CD4-positive, CD25-positive, alpha-beta regulatory T cell (primary cell): Measurements from ENCODE around the gene KANK2. TPM values are rescaled to one million over a fixed set of nuclear protein-coding genes. Genes with fewer than 3 reads are reported as not detected.
A peak's percentile ranks its signal among the peaks of the same experiment; 100 is the strongest.
"Not testable (repeated sequence)": the region's sequence is repeated elsewhere in the genome, so short reads cannot be mapped to it uniquely, and the experiment has no call there.

Source experiments
- ATAC-seq, 2 donors: fragments of 150-1000 bp; cut with Tn5 transposase; one replicate each; pipeline ENCODE4 v1.10.0; 2021; ENCODE audit warnings: low read depth in 2 of 2, moderate number of reproducible peaks in 2 of 2, moderate library complexity in 1 of 2
- DNase-seq, 3 donors: peaks; one replicate each; pipeline versions ENCODE4 v3.0.0 to v3.0.0-alpha.2; 2012 to 2022; ENCODE audit warnings: mixed read lengths in 1 of 3
- H3K27ac ChIP-seq: one replicate; pipeline ENCODE4 v1.7.0; 2013; ENCODE audit warnings: mild to moderate bottlenecking, low read length; ENCODE audit not compliant: insufficient read depth, poor library complexity, severe bottlenecking
- H3K27me3 ChIP-seq: one replicate; pipeline ENCODE4 v1.7.0; 2013; ENCODE audit warnings: low read length; ENCODE audit not compliant: control insufficient read depth, insufficient read depth
- H3K36me3 ChIP-seq: one replicate; pipeline ENCODE4 v1.7.0; 2013; ENCODE audit warnings: mild to moderate bottlenecking, low read length, moderate library complexity; ENCODE audit not compliant: control insufficient read depth, insufficient read depth
- H3K4me1 ChIP-seq: 2 replicates; pipeline ENCODE4 v1.7.0; 2013; ENCODE audit warnings: mild to moderate bottlenecking, low read length; ENCODE audit not compliant: insufficient read depth, control insufficient read depth, poor library complexity, severe bottlenecking
- H3K4me3 ChIP-seq: one replicate; pipeline ENCODE4 v1.7.0; 2013; ENCODE audit warnings: low read depth, mild to moderate bottlenecking, low read length, moderate library complexity
- H3K9me3 ChIP-seq, 2 experiments: 1 replicate in 1 of 2; 2 replicates in 1 of 2; pipeline ENCODE4 v1.7.0; 2013; ENCODE audit warnings: low read length in 2 of 2, mild to moderate bottlenecking in 1 of 2, moderate library complexity in 1 of 2; ENCODE audit not compliant: control insufficient read depth in 2 of 2
- H3K27ac Mint-ChIP-seq, 3 donors: one replicate each; pipeline ENCODE4 v1.8.0; 2020 to 2022; ENCODE audit warnings: mild to moderate bottlenecking in 3 of 3, mixed read lengths in 3 of 3, moderate library complexity in 2 of 3
- H3K27me3 Mint-ChIP-seq: one replicate; pipeline ENCODE4 v1.8.0; 2022; ENCODE audit warnings: mild to moderate bottlenecking, mixed read lengths
- H3K36me3 Mint-ChIP-seq: one replicate; pipeline ENCODE4 v1.8.0; 2020; ENCODE audit warnings: mixed read lengths
- H3K4me1 Mint-ChIP-seq, 4 donors: one replicate each; pipeline ENCODE4 v1.8.0; 2020 to 2022; ENCODE audit warnings: mixed read lengths in 4 of 4, mild to moderate bottlenecking in 1 of 4
- H3K4me3 Mint-ChIP-seq, 4 donors: one replicate each; pipeline ENCODE4 v1.8.0; 2020 to 2022; ENCODE audit warnings: mild to moderate bottlenecking in 4 of 4, mixed read lengths in 4 of 4, moderate library complexity in 3 of 4
- H3K9me3 Mint-ChIP-seq, 7 donors: one replicate each; pipeline ENCODE4 v1.8.0; 2020 to 2022; ENCODE audit warnings: mixed read lengths in 7 of 7, mild to moderate bottlenecking in 3 of 7, moderate library complexity in 2 of 7
- polyA plus RNA-seq, 4 donors: library from polyadenylated mRNA; unstranded; fragments of 300-500 nt; fragmentation: Illumina TruSeq; gene quantifications; one replicate each; pipeline ENCODE4 v1.2.3, GENCODE V29; 2021
- total RNA-seq: library from RNA; stranded (reverse); gene quantifications from one replicate; pipeline ENCODE4 v1.2.3, GENCODE V29; 2022

The KANK2 gene
- total and polyA plus RNA-seq, 5 donors from 2014 or later: 0.16 to 0.74 (median 0.40) TPM; not detected in 1

GRCh38 chr19:11125994-11126685 lies 71.2 kb downstream of the KANK2 start:
- Mint-ChIP-seq H3K27ac (peak overlapping the region in 2 of 3 donors; percentile 52 to 54), H3K4me1 (peaks cover 0 to 9% (median 3%) of the 10 kb centered on the region in 4 donors), H3K9me3 (no peaks in the 10 kb centered on the region), H3K4me3 (no peak overlapping the region), H3K36me3 (peaks cover 12% of the 10 kb centered on the region), H3K27me3 (no peaks in the 10 kb centered on the region)
- Histone ChIP-seq H3K4me1 (peaks cover 4% of the 10 kb centered on the region), H3K27ac (no peak overlapping the region), H3K9me3 (no peaks in the 10 kb centered on the region), H3K27me3 (no peaks in the 10 kb centered on the region), H3K36me3 (peaks cover 40% of the 10 kb centered on the region), H3K4me3 (no peak overlapping the region)
- DNase-seq (peak; percentile 54 to 71 (median 65)), ATAC-seq (peak; percentile 63)

DNA sequence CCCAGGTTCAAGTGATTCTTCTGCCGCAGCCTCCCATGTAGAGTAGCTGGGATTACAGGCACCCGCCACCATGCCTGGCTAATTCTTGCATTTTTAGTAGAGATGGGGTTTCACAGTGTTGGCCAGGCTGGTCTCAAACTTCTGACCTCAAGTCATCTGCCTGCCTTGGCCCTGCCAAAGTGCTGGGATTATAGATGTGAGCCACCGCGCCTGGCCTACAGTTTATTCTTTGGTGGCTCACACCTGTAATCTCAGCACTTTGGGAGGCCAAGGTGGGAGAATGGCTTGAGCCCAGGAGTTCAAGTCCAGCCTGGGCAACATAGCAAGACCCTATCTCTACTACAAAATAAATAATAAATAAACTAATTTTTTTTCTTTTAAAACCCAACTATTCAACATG lies 73.2 kb downstream of the KANK2 start:
- H3K36me3 Mint-ChIP-seq: peaks cover 12% of the 10 kb centered on the region
- H3K9me3 Mint-ChIP-seq, H3K27me3 Mint-ChIP-seq, DNase-seq, H3K4me3 ChIP-seq, H3K27me3 ChIP-seq, H3K4me3 Mint-ChIP-seq, H3K27ac Mint-ChIP-seq, H3K4me1 Mint-ChIP-seq, H3K9me3 ChIP-seq, H3K4me1 ChIP-seq, H3K27ac ChIP-seq, ATAC-seq: not testable (repeated sequence)
- peaks cover 39% of the 10 kb centered on the region for H3K36me3 ChIP-seq

- ATAC-seq (no peak), DNase-seq (no peak)
- Histone ChIP-seq H3K36me3 (peaks cover 38% of the 10 kb centered on the region), H3K4me3 (no peak overlapping the region), H3K4me1 (peaks cover 4% of the 10 kb centered on the region), H3K27me3 (no peaks in the 10 kb centered on the region), H3K27ac (no peak overlapping the region), H3K9me3 (no peaks in the 10 kb centered on the region)
- H3K4me3 Mint-ChIP-seq: no peak overlapping the region
- peaks cover 0 to 7% (median 3%) of the 10 kb centered on the region in 4 donors for H3K4me1 Mint-ChIP-seq
- H3K27me3 Mint-ChIP-seq: no peaks in the 10 kb centered on the region
- peaks cover 15% of the 10 kb centered on the region for H3K36me3 Mint-ChIP-seq
- H3K9me3 Mint-ChIP-seq: no peaks in the 10 kb centered on the region
- peak overlapping the region in 1 of 3 donors; percentile 32 for H3K27ac Mint-ChIP-seq
Measured at GRCh38 chr19:11123114-11123513, 74.2 kb downstream of the KANK2 start.

GRCh38 chr19:11121963-11122362 lies 75.4 kb downstream of the KANK2 start:
- H3K27me3 Mint-ChIP-seq, H3K4me1 Mint-ChIP-seq, H3K4me3 ChIP-seq, DNase-seq, H3K27ac Mint-ChIP-seq, H3K27me3 ChIP-seq, H3K4me1 ChIP-seq, H3K9me3 Mint-ChIP-seq, ATAC-seq, H3K9me3 ChIP-seq, H3K4me3 Mint-ChIP-seq, H3K27ac ChIP-seq: not testable (repeated sequence)
- H3K36me3 Mint-ChIP-seq: peaks cover 21% of the 10 kb centered on the region
- peaks cover 36% of the 10 kb centered on the region for H3K36me3 ChIP-seq

- H3K27me3 Mint-ChIP-seq: no peaks in the 10 kb centered on the region
- H3K27ac Mint-ChIP-seq: no peak overlapping the region
- H3K9me3 Mint-ChIP-seq: no peaks in the 10 kb centered on the region
- peaks cover 34% of the 10 kb centered on the region for H3K36me3 Mint-ChIP-seq
- Histone ChIP-seq H3K27me3 (no peaks in the 10 kb centered on the region), H3K36me3 (peaks cover 54% of the 10 kb centered on the region), H3K4me1 (no peaks in the 10 kb centered on the region), H3K27ac (no peak overlapping the region), H3K4me3 (no peak overlapping the region), H3K9me3 (no peaks in the 10 kb centered on the region)
- H3K4me1 Mint-ChIP-seq: no peaks in the 10 kb centered on the region
- no peak for ATAC-seq
- no peak for DNase-seq
- no peak overlapping the region for H3K4me3 Mint-ChIP-seq
Measured at GRCh38 chr19:11116507-11116906, 80.8 kb downstream of the KANK2 start.

DNA sequence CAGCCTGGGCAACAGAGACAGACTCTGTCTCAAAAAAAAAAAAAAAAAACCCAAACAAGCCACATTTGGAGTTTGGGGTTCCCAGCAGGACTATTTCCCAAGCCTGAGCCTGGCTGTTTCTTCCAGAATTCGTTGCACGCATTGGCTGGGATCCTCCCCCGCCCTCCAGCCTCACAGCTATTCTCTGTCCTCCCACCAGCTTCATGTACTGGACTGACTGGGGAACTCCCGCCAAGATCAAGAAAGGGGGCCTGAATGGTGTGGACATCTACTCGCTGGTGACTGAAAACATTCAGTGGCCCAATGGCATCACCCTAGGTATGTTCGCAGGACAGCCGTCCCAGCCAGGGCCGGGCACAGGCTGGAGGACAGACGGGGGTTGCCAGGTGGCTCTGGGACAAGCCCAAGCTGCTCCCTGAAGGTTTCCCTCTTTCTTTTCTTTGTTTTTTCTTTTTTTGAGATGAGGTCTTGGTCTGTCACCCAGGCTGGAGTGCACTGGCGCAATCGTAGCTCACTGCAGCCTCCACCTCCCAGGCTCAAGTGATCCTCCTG lies 81.4 kb downstream of the KANK2 start:
- Mint-ChIP-seq H3K27me3 (no peaks in the 10 kb centered on the region), H3K36me3 (peaks cover 32% of the 10 kb centered on the region), H3K9me3 (no peaks in the 10 kb centered on the region), H3K4me3 (no peak overlapping the region), H3K4me1 (no peaks in the 10 kb centered on the region), H3K27ac (peak overlapping the region in 2 of 3 donors; percentile 6 to 31)
- Histone ChIP-seq H3K27me3 (no peaks in the 10 kb centered on the region), H3K4me1 (no peaks in the 10 kb centered on the region), H3K36me3 (peaks cover 52% of the 10 kb centered on the region), H3K4me3 (no peak overlapping the region), H3K9me3 (no peaks in the 10 kb centered on the region), H3K27ac (no peak overlapping the region)
- DNase-seq (no peak), ATAC-seq (no peak)

DNA sequence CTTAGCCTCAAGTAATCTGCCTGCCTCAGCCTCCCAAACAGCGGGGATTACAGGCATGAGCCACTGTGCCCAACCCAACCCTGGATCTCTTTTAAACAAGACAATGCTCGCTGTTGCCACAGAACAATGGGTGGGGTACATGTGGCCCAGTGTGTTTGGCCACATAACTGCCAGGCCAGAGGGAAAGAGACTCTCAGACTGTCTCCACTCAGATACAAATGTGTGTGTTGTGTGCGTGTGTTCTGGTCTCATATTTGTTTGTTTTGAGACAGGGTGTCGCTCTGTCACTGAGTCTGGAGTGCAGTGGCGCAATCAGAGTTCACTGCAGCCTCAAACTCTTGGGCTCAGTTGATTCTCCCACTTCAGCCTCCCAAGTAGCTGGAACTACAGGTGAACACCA lies 82.3 kb downstream of the KANK2 start:
- Histone ChIP-seq H3K27ac (no peak overlapping the region), H3K27me3 (no peaks in the 10 kb centered on the region), H3K4me1 (no peaks in the 10 kb centered on the region), H3K9me3 (no peaks in the 10 kb centered on the region), H3K36me3 (peaks cover 44% of the 10 kb centered on the region), H3K4me3 (no peak overlapping the region)
- Mint-ChIP-seq H3K9me3 (no peaks in the 10 kb centered on the region), H3K27ac (no peak overlapping the region), H3K4me1 (no peaks in the 10 kb centered on the region), H3K4me3 (no peak overlapping the region), H3K36me3 (peaks cover 26% of the 10 kb centered on the region), H3K27me3 (no peaks in the 10 kb centered on the region)
- ATAC-seq (no peak), DNase-seq (no peak)
